ENCODE measurements around the gene STK4.

DNA sequence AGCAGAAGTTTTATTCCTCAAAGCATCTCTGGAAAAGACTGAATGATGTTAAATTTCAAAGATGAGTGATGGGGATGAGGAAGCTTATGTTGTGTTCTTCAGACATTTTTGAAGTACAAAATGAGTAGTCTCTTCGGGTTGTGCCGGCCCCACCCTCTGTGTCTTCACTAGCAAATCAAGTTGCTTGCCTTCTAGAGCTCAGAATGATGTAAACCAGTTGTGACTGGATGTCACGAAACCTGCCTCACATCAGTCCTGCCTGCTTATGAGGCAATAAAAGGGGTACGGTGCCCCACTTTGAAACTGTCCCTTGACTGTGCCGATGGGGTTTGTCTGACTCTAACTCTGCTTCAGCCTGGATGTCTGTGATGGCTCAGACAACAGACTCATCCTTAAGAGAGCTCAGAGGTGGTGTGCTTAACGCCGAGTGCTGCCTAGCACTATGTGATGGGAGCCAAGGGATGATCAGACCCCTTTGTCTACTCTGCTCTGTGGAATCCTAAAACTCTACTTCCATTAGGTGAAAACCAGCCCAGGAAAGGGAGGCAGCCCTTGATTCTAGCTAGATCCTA lies 25.1 kb upstream of the STK4 start:
- TF ChIP-seq, protein P1, sequence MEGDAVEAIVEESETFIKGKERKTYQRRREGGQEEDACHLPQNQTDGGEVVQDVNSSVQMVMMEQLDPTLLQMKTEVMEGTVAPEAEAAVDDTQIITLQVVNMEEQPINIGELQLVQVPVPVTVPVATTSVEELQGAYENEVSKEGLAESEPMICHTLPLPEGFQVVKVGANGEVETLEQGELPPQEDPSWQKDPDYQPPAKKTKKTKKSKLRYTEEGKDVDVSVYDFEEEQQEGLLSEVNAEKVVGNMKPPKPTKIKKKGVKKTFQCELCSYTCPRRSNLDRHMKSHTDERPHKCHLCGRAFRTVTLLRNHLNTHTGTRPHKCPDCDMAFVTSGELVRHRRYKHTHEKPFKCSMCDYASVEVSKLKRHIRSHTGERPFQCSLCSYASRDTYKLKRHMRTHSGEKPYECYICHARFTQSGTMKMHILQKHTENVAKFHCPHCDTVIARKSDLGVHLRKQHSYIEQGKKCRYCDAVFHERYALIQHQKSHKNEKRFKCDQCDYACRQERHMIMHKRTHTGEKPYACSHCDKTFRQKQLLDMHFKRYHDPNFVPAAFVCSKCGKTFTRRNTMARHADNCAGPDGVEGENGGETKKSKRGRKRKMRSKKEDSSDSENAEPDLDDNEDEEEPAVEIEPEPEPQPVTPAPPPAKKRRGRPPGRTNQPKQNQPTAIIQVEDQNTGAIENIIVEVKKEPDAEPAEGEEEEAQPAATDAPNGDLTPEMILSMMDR (IDR thresholded peaks at IDR 0.05), result no peak
- TF ChIP-seq POLR2A (IDR thresholded peaks at IDR 0.05), result no peak

All from vagina (tissue), 2 donors.